ENCODE results near the gene HLA-DMA. TPM values are rescaled to one million over a fixed set of nuclear protein-coding genes. Genes with fewer than 3 reads are reported as not detected.

Gene HLA-DMA
- 3.4 TPM for polyA plus RNA-seq (2013, experiment 1 of 2; ENCODE audit: insufficient read length)
- polyA plus RNA-seq (2013, experiment 2 of 2; ENCODE audit: insufficient read length) = 4.0 TPM

GRCh38 chr6:32952817-32953739 lies at the start of gene HLA-DMA:
HLA-DMA (minus strand) TSS chr6:32953097; CDS start chr6:32953036, 61 bp downstream.
- peak; percentile 97 for DNase-seq

DNA sequence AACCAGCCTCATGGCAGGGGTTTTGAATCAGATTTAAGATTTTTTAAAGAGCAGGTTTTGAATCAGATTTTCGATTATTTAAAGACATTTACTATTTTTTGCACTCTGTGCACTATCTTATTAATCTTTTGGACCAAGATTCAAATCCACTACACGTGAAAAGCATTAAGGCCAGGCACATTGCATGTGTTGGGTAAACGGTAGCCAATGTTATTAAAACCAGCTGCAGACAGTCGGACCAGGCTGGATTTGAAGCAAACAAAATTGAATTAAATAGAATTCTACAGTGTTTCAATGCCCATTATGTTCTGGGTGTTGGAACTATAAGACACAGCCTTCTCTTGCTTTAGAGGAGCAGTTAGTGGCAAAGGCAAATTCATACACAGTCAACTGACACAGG lies 48.8 kb upstream of the HLA-DMA start:
- no peak for DNase-seq

DNA sequence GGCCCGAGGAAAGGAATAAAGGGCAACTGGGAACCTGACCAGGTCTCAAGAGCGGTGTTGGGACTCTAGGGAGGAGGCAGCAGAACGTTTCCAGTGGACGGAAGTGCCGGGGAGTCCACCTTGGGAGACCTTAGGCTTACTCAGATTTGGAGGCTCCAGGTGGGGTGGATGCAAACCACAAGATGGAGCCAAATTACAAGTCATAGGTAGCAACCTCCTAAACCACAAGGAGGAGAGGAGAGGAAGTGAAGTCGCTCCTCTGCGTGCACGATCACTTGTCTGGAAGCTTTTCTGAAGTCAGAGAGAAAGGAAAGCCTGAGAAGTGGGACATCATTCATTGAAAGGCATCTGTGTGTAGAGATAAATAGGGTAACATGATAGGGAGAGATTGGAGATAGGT lies 47.2 kb upstream of the HLA-DMA start:
- no peak for DNase-seq

GRCh38 chr6:32995448-32995847 lies 42.6 kb upstream of the HLA-DMA start:
- no peak for DNase-seq

- DNase-seq = no peak
Measured at GRCh38 chr6:32993363-32993973, 40.6 kb upstream of the HLA-DMA start.

GRCh38 chr6:32991972-32992371 lies 39.1 kb upstream of the HLA-DMA start:
- DNase-seq = no peak

DNA sequence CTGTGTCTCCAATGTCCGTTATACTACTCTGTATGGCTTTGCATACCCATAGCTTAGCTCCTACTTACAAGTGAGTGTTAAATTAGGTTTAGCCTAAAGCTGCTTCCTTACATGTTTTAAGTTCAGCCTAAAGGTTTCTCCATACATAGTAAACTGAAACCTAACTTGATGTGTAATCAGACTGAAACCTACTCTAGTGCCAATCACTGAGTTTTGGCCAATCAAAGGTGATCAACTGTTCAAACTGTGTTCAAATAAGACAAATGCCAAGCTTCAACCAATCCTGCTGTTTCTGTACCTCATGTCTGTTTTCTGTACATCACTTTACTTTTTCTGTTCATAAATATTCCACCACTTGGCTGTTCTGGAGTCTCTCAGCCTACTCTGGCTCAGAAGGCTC lies 36.5 kb upstream of the HLA-DMA start:
- no peak for DNase-seq

DNA sequence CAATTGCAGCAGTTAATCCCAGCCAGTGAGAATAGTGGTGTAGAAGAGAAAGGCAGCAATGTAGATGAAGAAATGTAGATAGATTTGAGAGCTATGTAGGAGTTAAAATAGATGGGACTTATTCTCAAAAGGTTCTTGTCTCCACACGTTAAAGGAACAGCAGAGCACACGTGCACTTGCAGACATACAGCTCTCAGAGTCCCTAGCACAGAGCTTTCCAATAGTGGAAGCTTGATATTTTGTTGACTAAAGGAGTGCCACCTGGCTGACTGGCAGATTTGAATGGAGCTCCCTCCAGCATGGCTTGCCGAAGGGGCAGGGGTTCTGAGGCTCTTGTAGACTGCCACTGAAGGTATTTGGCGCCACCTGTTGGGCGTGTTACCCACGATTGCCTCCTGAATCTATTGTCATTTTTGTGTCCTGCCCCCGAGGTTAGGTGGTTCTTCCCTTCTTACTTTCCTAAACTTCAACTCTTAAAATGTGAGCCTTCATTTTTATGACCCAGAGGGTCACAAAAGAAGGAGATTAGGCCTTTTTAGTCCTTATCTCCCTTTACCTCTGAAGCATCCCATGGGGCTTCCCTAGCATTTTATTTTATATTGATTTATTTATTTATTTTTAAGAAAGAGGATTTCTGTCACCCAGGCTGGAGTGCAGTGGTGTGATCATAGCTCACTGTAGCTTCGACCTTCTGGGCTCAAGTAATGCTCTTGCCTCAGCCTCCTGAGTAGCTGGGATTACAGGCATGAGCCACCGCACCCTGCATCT lies 31.9 kb upstream of the HLA-DMA start:
- peak; percentile 80 for DNase-seq

GRCh38 chr6:32983964-32984621 lies 31.2 kb upstream of the HLA-DMA start:
- DNase-seq = no peak

GRCh38 chr6:32983493-32983848 lies 30.6 kb upstream of the HLA-DMA start:
- no peak for DNase-seq

- no peak for DNase-seq
Measured at GRCh38 chr6:32982702-32983492, 30.0 kb upstream of the HLA-DMA start.

DNA sequence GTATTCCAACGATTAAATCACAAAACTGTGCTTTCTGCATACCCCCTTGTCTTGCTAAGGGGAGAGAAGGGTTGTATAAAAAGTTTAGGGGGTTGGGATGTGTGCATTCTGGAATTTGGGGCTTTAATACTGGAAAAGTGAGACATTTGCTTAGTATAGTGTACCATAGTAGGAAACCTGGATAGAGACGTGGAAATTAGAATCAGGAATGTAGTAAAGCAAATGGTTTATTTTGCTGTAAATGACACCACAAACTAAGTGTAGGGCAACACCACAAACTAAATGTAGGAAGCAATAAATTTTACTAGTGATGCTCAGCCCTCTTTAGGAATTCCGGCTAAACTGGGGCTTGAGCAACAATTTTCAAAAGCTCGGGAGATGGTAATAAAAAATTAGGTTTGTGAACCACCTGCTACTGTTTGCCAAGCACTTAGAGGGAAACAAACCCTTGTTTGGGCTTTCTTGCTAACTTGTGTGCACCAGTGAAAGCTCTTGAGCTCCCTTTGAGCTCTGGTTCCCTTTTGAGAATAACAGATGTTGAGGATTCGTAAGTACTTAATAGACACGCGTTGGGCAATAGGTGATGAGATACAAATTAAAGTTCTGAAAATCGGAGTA lies 29.3 kb upstream of the HLA-DMA start:
- no peak for DNase-seq

GRCh38 chr6:32980488-32981038 lies 27.7 kb upstream of the HLA-DMA start:
- no peak for DNase-seq

DNA sequence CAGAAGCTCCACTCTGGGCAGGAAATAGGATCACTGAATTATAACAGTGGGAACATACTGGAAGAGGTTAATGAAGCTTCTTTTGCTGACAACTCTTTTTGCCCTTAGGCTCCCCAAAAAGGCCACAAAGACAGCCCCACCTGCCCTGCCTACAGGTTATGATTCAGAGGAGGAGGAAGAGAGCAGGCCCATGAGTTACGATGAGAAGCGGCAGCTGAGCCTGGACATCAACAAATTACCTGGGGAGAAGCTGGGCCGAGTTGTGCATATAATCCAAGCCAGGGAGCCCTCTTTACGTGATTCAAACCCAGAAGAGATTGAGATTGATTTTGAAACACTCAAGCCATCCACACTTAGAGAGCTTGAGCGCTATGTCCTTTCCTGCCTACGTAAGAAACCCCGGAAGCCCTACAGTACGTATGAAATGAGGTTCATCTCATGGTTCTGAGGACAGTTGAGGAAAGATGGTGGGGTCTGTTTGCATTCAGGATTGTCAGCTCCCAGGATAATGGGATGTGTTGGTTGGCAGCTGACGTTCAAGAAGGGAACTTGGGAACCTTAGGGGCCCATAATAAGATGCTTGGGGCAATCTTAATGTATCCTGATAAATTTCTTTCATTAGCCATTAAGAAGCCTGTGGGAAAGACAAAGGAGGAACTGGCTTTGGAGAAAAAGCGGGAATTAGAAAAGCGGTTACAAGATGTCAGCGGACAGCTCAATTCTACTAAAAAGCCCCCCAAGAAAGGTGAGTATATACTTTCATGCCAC lies 27.0 kb upstream of the HLA-DMA start:
- DNase-seq = no peak

- no peak for DNase-seq
Measured at GRCh38 chr6:32977953-32978324, 25.0 kb upstream of the HLA-DMA start.

GRCh38 chr6:32977272-32977952 lies 24.5 kb upstream of the HLA-DMA start:
- no peak for DNase-seq

DNA sequence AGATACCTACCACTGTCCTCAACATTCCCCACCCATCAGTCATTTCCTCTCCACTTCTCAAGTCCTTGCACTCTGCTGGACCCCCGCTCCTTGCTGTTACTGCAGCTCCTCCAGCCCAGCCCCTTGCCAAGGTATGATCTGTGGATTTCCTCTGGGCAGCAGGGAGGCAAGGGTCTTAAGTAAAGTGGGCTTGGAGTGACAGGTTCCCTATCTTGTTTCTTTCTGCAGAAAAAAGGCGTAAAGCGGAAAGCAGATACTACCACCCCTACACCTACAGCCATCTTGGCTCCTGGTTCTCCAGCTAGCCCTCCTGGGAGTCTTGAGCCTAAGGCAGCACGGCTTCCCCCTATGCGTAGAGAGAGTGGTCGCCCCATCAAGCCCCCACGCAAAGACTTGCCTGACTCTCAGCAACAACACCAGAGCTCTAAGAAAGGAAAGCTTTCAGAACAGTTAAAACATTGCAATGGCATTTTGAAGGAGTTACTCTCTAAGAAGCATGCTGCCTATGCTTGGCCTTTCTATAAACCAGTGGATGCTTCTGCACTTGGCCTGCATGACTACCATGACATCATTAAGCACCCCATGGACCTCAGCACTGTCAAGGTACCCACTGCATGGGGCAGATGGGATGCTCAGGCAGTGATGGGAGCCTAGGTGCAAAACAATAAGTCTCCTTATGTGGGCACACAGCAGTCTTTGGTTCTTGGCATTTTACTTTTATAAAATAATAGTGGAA lies 23.6 kb upstream of the HLA-DMA start:
- no peak for DNase-seq

- DNase-seq = no peak
Measured at GRCh38 chr6:32975886-32976285, 23.0 kb upstream of the HLA-DMA start.

All from fibroblast of skin of scalp (primary cell).